ENCODE results near the gene ADARB2.

ADARB2 gene

DNA sequence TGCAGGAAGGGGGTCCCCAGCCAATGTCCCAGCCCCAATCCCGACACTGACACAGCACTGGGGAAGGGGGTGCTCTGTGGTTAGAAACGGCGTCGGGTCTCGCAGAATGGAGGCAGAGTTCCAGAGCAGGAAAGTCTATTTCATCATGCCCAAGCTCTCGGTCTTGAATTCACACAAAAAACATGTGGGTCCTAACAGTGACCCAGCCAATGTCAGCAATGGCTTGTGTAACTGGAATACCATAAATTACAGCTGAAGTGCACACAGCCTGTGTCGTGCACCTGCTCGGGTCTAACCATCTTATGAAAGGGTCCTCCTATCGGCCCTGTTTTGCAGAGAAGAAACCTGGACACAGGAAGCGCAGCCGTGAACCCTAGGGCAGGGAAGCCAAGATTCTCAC lies 324.1 kb downstream of the ADARB2 start:
- no peak for DNase-seq (ENCODE audit: low read depth)
- TF ChIP-seq, protein P1, sequence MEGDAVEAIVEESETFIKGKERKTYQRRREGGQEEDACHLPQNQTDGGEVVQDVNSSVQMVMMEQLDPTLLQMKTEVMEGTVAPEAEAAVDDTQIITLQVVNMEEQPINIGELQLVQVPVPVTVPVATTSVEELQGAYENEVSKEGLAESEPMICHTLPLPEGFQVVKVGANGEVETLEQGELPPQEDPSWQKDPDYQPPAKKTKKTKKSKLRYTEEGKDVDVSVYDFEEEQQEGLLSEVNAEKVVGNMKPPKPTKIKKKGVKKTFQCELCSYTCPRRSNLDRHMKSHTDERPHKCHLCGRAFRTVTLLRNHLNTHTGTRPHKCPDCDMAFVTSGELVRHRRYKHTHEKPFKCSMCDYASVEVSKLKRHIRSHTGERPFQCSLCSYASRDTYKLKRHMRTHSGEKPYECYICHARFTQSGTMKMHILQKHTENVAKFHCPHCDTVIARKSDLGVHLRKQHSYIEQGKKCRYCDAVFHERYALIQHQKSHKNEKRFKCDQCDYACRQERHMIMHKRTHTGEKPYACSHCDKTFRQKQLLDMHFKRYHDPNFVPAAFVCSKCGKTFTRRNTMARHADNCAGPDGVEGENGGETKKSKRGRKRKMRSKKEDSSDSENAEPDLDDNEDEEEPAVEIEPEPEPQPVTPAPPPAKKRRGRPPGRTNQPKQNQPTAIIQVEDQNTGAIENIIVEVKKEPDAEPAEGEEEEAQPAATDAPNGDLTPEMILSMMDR (IDR thresholded peaks at IDR 0.05; ENCODE audit: control insufficient read depth, insufficient read depth, low read depth, low read length, missing control alignments) = no peak
- no peak overlapping the region for H3K4me3 ChIP-seq (ENCODE audit: control insufficient read depth, low read depth, low read length)

DNA sequence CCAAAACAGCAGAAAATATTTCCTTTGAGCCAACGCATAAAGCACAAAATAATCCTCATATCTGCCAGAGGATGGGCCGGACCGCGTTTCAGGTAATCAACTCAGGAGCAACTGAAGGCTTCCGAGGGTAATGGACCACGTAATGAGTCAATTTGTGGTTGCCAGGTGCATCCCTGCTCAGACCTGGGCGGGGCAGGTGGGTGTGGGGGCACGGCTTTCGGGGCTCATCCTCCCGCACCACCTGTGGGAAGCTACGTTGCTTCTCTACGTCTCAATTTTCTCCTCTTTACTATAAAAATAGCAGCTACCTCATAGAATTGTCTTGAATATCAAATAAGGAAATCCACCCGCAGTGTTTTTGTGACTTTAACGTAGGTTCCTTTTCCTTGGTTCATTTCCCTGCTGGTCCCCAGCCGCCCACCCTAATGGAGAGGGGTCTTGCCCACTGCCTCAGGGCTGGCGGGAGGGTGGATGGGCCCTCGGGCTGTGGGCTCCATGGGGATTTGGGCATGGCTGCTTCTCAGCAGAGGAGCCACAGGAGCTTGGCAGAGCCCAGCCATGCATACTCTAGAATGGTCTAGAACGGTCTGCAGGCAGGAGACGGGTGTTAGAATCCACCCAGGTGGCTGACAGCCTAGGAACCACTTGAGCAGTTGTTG lies 324.7 kb downstream of the ADARB2 start:
- TF ChIP-seq, protein P1 (IDR thresholded peaks at IDR 0.05; ENCODE audit: control insufficient read depth, insufficient read depth, low read depth, low read length, missing control alignments) = no peak
- DNase-seq (ENCODE audit: low read depth) = no peak
- no peak overlapping the region for H3K4me3 ChIP-seq (ENCODE audit: control insufficient read depth, low read depth, low read length)

DNA sequence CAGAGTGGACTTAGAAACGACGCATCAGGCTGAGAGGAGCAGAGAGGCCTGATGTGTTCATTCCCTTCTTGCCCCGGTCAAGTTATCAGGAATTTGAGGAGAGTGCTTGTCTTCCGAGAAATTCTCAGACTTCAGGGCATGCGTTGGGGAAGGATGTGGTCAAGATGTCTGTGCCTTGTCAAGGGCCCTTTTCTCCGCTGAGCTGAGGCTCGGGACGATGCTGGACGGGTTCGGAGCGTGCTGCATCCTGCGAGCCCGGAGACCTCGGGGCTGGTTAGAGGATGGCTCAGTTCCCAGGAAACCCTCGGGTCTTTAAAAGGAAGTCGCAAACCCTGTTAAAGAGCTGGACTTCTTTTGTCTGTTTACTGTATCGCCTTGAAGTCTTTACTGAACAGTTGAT lies 325.4 kb downstream of the ADARB2 start:
- no peak for DNase-seq (ENCODE audit: low read depth)
- H3K4me3 ChIP-seq (ENCODE audit: control insufficient read depth, low read depth, low read length) = no peak overlapping the region

DNA sequence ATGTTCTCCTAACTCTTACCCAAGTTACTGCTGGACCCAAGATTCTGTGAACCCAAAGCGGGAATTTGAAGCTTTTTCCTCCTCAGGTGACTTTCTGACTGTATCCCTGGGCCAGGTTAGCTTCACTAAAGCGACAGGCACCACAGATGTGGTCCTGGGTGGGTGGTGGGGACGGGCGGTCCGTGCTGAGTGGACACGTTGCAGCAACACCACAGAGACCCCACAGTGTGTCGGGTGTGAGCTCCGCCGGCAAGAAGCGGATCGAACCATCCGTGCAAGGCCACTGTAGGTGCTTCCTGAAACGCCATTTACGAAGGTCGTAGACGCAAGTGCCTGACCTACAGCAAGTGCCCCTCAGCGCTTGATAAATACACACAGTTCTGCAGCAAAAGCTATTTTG lies 325.9 kb downstream of the ADARB2 start:
- no peak for DNase-seq (ENCODE audit: low read depth)
- TF ChIP-seq, protein P1 (IDR thresholded peaks at IDR 0.05; ENCODE audit: control insufficient read depth, insufficient read depth, low read depth, low read length, missing control alignments) = no peak

More for the DNA sequence above, 325.4 kb downstream of the ADARB2 start:
- TF ChIP-seq, protein P1 (IDR thresholded peaks at IDR 0.05; ENCODE audit: control insufficient read depth, insufficient read depth, low read depth, low read length, missing control alignments) = no peak

DNA sequence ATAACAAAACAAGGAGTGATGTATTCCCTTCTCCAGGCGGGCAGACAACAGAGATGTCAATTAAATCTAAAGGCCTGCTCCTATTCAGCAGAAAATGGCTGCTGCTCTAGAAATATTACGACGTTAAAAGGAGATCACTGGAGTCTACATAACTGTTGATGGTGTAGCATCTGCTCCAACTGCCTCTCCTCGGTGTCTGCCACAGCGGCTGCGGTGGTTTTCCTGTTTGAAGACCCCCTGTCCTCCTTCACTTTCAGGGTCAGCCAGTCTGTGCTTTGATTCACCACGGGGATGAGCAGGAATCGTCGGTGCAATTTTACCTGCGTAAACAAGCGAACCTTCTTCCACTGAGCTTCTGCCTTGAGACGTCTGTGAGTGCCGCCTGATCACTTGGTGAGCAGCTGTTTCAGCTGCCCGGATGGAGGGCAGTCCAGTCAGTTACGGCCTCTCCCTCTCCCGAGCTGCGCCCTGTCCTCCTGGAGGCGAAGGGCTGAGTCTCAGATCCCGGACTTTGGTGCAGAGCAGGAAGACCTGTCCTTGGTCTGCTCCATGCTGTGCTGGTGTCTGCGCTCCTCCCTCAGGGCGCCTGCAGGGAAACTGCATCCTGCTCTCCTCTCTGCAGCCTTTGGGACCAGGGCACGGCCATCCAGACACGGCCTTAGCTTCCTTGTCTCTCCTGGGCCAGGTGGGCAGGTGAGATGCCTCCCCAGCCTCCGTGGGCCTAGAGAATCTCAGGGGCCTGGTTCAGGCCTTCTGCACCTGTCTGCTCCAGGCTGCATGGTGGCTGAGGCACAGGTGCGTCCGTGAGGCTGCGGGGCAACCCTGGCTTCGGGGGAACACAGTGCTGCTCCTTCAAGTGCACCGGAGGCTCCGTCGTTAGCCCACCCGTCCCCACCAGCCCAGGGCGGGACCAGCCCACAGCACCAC lies 326.6 kb downstream of the ADARB2 start:
- no peak for DNase-seq (ENCODE audit: low read depth)
- TF ChIP-seq, protein P1 (IDR thresholded peaks at IDR 0.05; ENCODE audit: control insufficient read depth, insufficient read depth, low read depth, low read length, missing control alignments) = no peak
- H3K4me3 ChIP-seq (ENCODE audit: control insufficient read depth, low read depth, low read length) = no peak overlapping the region

More for the DNA sequence above, 325.9 kb downstream of the ADARB2 start:
- no peak overlapping the region for H3K4me3 ChIP-seq (ENCODE audit: control insufficient read depth, low read depth, low read length)

DNA sequence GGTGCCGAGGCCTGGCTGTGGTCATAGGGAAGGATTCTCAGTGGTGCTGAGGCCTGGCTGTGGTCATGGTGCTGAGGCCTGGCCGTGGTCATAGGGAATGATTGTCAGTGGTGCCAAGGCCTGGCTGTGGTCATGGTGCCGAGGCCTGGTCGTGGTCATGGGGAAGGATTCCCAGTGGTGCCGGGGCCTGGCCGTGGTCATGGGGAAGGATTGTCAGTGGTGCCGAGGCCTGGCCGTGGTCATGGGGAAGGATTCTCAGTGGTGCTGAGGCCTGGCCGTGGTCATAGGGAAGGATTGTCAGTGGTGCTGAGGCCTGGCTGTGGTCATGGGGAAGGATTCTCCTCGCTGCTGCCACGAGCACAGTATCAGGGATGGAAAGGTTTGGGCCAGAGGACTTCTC lies 327.3 kb downstream of the ADARB2 start:
- TF ChIP-seq, protein P1 (IDR thresholded peaks at IDR 0.05; ENCODE audit: control insufficient read depth, insufficient read depth, low read depth, low read length, missing control alignments) = no peak
- H3K4me3 ChIP-seq (ENCODE audit: control insufficient read depth, low read depth, low read length) = no peak overlapping the region

More for the DNA sequence above, 327.3 kb downstream of the ADARB2 start:
- no peak for DNase-seq (ENCODE audit: low read depth)

Measured in AG09309 (cell line).